ENCODE results near the gene FRRS1L. TPM values are rescaled to one million over a fixed set of nuclear protein-coding genes. Genes with fewer than 3 reads are reported as not detected.
A peak's percentile ranks its signal among the peaks of the same experiment; 100 is the strongest.

Gene FRRS1L
- total RNA-seq, 1 donor from 2014 or later, result 1.8 TPM

- DNase-seq (ENCODE audit: missing footprints) (no peak), ATAC-seq (no peak)
- intact Hi-C loops (cut with DNase I), result loop anchor here (5.0 kb wide), 2 partner anchors 34 to 104 kb away; partner anchors contain the start of gene CTNNAL1
These were observed 51.0 kb downstream of the FRRS1L start for GRCh38 chr9:109115931-109116526.

DNA sequence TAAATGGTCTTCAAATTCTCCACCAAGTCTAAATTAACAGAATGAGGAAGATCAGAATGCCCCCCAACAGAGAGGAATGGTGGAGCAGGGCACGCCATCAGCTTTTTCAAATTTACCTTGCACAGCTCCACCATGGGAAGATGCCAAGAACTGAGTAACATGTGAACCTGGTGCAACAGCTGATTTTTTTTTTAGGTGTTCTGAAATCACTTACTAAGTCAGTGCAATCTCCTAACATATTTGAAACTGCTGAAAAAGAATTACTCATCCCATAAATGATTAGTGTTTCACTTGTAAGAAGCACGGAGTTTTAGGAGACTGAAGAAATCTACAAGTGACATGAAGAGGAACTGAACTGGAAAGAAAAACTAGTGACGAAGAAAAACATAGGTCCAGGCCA lies 52.4 kb downstream of the FRRS1L start:
- no peak for ATAC-seq
- intact Hi-C loops (cut with DNase I), result loop anchor here (5.0 kb wide), 2 partner anchors 32 to 102 kb away; partner anchors contain the start of gene CTNNAL1
- DNase-seq (ENCODE audit: missing footprints), result no peak

GRCh38 chr9:109113892-109114609 lies 53.0 kb downstream of the FRRS1L start:
- intact Hi-C loops (cut with DNase I), result no loop called here
- no peak for DNase-seq (ENCODE audit: missing footprints)
- peak; percentile 29 for ATAC-seq

DNA sequence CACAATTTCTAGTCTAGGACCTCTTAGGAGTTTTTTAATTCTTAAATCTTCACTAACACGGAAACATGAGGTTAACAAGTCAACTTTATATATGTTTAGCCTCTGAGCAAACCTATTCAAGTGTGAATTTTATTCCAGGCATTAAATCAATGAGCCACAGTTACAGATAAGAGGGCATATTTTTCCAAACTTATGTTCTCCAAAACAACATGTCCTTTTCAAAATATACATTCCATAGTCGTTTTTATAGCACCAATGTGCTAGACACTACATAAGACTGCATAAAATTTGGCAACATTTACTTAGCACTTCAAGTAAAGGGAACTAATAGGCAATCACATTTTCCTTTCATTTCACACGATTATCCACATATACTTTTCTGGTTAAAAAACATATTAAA lies 53.8 kb downstream of the FRRS1L start:
- intact Hi-C loops (cut with DNase I), result no loop called here
- DNase-seq (ENCODE audit: missing footprints) (no peak), ATAC-seq (no peak)

GRCh38 chr9:109110329-109111021 lies 56.6 kb downstream of the FRRS1L start:
- ATAC-seq (peak; percentile 32), DNase-seq (ENCODE audit: missing footprints) (no peak)
- intact Hi-C loops (cut with DNase I), result no loop called here

- intact Hi-C loops (cut with DNase I), result no loop called here
- DNase-seq (ENCODE audit: missing footprints) (no peak), ATAC-seq (peak; percentile 6)
These were observed 57.1 kb downstream of the FRRS1L start for GRCh38 chr9:109109967-109110328.

- ATAC-seq, result no peak
- no peak for DNase-seq (ENCODE audit: missing footprints)
- intact Hi-C loops (cut with DNase I), result no loop called here
These were observed 58.7 kb downstream of the FRRS1L start for GRCh38 chr9:109108318-109108717.

- ATAC-seq (peak; percentile 23), DNase-seq (ENCODE audit: missing footprints) (no peak)
- intact Hi-C loops (cut with DNase I), result no loop called here
These were observed 59.4 kb downstream of the FRRS1L start for GRCh38 chr9:109107402-109108240.

GRCh38 chr9:109101810-109102209 lies 65.2 kb downstream of the FRRS1L start:
- intact Hi-C loops (cut with DNase I), result no loop called here
- ATAC-seq (no peak), DNase-seq (ENCODE audit: missing footprints) (no peak)

DNA sequence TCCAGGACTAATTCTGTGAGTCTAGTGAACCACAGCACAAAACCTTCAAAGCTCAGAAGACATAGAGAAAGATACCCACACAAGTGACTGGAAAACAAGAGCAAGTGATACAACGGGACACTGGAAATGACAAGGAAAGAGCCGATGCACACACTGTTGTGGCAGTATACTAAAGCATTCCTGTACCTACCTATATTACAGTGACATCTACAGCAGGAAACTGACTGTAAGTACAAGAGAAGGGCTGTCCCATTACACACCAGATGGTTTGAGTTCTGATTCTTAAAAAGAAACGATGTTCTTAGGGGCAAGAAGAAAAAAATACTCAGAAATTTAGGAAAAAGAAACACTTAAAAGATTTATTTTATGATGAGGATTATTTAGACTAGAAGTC lies 65.8 kb downstream of the FRRS1L start:
- ATAC-seq (no peak), DNase-seq (ENCODE audit: missing footprints) (no peak)
- intact Hi-C loops (cut with DNase I), result no loop called here

GRCh38 chr9:109100543-109101201 lies 66.4 kb downstream of the FRRS1L start:
- intact Hi-C loops (cut with DNase I), result no loop called here
- ATAC-seq (no peak), DNase-seq (ENCODE audit: missing footprints) (no peak)

DNA sequence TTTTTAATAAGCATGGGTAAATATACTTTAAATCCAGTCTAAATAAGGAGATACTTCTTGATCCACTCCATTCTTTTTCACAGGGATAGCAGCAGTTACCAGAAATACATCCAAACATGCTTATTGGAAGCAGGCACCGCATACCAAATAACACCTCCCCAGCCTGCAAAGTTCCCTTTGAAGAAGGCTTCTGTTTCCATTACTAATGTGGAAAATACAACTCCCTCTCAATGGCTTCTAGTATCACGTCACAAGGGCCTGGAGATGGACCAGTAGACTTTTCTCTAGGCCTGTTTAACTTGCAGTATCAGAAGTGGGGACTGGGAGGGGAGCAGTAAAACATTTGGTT lies 68.1 kb downstream of the FRRS1L start:
- no peak for DNase-seq (ENCODE audit: missing footprints)
- intact Hi-C loops (cut with DNase I), result no loop called here
- ATAC-seq, result no peak

GRCh38 chr9:109098171-109098959 lies 68.7 kb downstream of the FRRS1L start:
- DNase-seq (ENCODE audit: missing footprints) (no peak), ATAC-seq (peak; percentile 79)
- intact Hi-C loops (cut with DNase I), result no loop called here

DNA sequence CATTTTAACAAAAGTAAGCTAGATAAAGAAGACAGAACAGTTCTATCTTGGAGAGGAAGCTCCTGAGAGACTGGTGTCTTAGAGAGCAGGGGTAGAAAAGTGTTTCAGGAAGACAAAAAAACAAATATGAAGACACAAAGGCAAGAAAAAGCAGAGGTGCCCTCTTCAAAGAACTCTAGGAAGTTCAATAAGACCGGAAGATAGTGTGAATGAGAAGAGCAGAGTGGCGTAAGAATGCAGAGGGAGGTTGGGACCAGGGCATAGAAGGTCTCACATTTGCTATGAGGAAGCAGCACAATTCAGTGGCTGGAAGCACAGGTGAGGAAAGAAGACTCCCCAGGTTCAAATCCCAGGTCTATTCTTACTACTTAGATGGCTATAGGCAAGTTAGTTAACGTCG lies 69.9 kb downstream of the FRRS1L start:
- DNase-seq (ENCODE audit: missing footprints) (no peak), ATAC-seq (no peak)
- intact Hi-C loops (cut with DNase I), result no loop called here

GRCh38 chr9:109095321-109095720 lies 71.7 kb downstream of the FRRS1L start:
- intact Hi-C loops (cut with DNase I), result loop anchor here (2.0 kb wide), 1 partner anchor 23 kb away; the partner anchor contains the start of gene TMEM245
- ATAC-seq (no peak), DNase-seq (ENCODE audit: missing footprints) (no peak)

DNA sequence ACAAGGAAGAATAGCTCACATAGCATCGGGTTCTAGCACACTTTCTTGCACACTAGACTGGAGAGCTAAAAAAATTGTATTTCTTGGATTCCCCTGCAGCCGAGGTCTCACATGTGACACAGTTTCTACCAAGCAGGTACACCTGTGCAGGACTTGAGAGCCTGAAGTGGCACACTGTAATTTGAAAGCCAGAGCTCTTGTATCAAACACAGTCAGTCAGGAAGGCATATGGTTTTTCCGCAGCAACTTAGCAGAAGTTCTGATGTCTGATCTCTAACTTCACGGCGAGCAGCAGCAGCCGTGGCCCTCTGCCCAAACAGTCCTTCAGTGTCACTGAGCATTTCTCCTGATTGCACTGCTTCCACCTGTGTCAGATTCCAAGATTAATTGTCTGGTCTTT lies 72.8 kb downstream of the FRRS1L start:
- intact Hi-C loops (cut with DNase I), result loop anchor here (2.0 kb wide), 1 partner anchor 25 kb away; the partner anchor contains the start of gene TMEM245
- DNase-seq (ENCODE audit: missing footprints) (no peak), ATAC-seq (no peak)

DNA sequence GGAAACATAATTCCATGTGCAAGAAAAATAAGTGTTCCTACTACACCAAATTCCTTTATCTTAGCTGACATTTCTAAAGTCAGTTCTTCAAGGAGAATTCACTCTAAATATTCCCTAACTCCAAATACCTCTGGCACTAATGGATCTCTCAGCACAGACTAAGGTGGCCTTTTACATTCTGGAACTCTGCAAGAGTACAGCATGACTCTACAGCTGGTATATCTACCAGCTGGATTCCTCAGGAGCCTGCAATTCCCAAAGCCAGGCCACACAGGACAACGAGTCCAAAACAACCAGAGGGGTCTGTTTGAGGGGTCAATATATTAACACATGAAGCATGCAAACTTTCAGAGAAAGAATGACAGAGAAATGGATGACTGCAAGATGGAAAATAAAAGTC lies 74.5 kb downstream of the FRRS1L start:
- intact Hi-C loops (cut with DNase I), result no loop called here
- ATAC-seq, result peak; percentile 35

GRCh38 chr9:109092051-109092580 lies 74.9 kb downstream of the FRRS1L start:
- no peak for DNase-seq (ENCODE audit: missing footprints)
- no peak for ATAC-seq
- intact Hi-C loops (cut with DNase I), result no loop called here

More for the DNA sequence above, 74.5 kb downstream of the FRRS1L start:
- DNase-seq (ENCODE audit: missing footprints), result no peak

All from Right ventricle myocardium inferior (tissue), 1 donor.